Endodermal cell (in vitro differentiated cells): ENCODE data around the gene OR4A16. TPM values are rescaled to one million over a fixed set of nuclear protein-coding genes. Genes with fewer than 3 reads are reported as not detected.
A peak's percentile ranks its signal among the peaks of the same experiment; 100 is the strongest.

Source experiments
- DNase-seq: peaks from one replicate; pipeline ENCODE4 v3.0.0-alpha.2; 2017
- H3K27ac ChIP-seq: 2 replicates; pipeline ENCODE4 v1.5.1; 2013; ENCODE audit warnings: mild to moderate bottlenecking, low read depth, low read length, moderate library complexity
- H3K27me3 ChIP-seq: 2 replicates; pipeline ENCODE4 v1.6.1; 2013; ENCODE audit warnings: mild to moderate bottlenecking, low read length, moderate library complexity; ENCODE audit not compliant: insufficient read depth, control insufficient read depth, poor library complexity, severe bottlenecking
- H3K36me3 ChIP-seq: 2 replicates; pipeline ENCODE4 v1.7.0; 2013; ENCODE audit warnings: mild to moderate bottlenecking, low read length, moderate library complexity; ENCODE audit not compliant: control insufficient read depth, insufficient read depth
- H3K4me1 ChIP-seq: one replicate; pipeline ENCODE4 v1.7.0; 2013; ENCODE audit warnings: low read length; ENCODE audit not compliant: control insufficient read depth, insufficient read depth
- H3K4me3 ChIP-seq: 2 replicates; pipeline ENCODE4 v1.5.1; 2013; ENCODE audit warnings: mild to moderate bottlenecking, low read length, moderate library complexity
- H3K9ac ChIP-seq: 2 replicates; pipeline ENCODE4 v1.6.1; 2013; ENCODE audit warnings: mild to moderate bottlenecking, low read length, moderate library complexity; ENCODE audit not compliant: poor library complexity, severe bottlenecking; ENCODE audit errors: extremely low read depth
- H3K9me3 ChIP-seq: 2 replicates; pipeline ENCODE4 v1.6.1; 2013; ENCODE audit warnings: mild to moderate bottlenecking, low read length, moderate library complexity; ENCODE audit not compliant: control insufficient read depth
- H3K27ac Mint-ChIP-seq: 2 replicates; pipeline ENCODE4 v1.8.0; 2020; ENCODE audit warnings: mixed read lengths
- H3K27me3 Mint-ChIP-seq: 2 replicates; pipeline ENCODE4 v1.8.0; 2021; ENCODE audit warnings: mild to moderate bottlenecking, mixed read lengths; ENCODE audit not compliant: insufficient read depth
- H3K36me3 Mint-ChIP-seq: 2 replicates; pipeline ENCODE4 v1.8.0; 2020; ENCODE audit warnings: low read depth, mixed read lengths
- H3K4me1 Mint-ChIP-seq: 2 replicates; pipeline ENCODE4 v1.8.0; 2020; ENCODE audit warnings: mixed read lengths
- H3K4me3 Mint-ChIP-seq: 2 replicates; pipeline ENCODE4 v1.8.0; 2020; ENCODE audit warnings: mild to moderate bottlenecking, moderate library complexity, mixed read lengths
- H3K9me3 Mint-ChIP-seq: 2 replicates; pipeline ENCODE4 v1.8.0; 2020; ENCODE audit warnings: mild to moderate bottlenecking, mixed read lengths
- WGBS, 2 experiments: methylation state at CpG; one replicate each; pipeline versions ENCODE4 v1.1.5 to v1.1.7; 2013; ENCODE audit warnings: missing lambda C conversion rate in 2 of 2, mixed read lengths in 1 of 2; ENCODE audit not compliant: insufficient coverage in 1 of 2, insufficient read length in 1 of 2; 5-methylcytosine and 5-hydroxymethylcytosine counted together
- long read RNA-seq, 4 experiments: library from polyadenylated mRNA in 2 of 4; library from RNA in 1 of 4; library from capped mRNA in 1 of 4; stranded (forward) in 3 of 4; unstranded in 1 of 4; transcript quantifications; one replicate each; pipeline ENCODE4 v2.0.0, GENCODE V29; 2020 to 2021; ENCODE audit warnings: inconsistent platforms in 1 of 4
- polyA plus RNA-seq, 2 experiments: library from polyadenylated mRNA; stranded (reverse); fragments of 50-300 nt; gene quantifications; one replicate each; pipeline ENCODE4 v1.2.3, GENCODE V29; 2013
- total RNA-seq, 2 donors: library from RNA; stranded (reverse); fragmentation: NEBNext Ultra II Directional in 1 of 2; extraction: Animal tissue kit (Norgen Biotek cat#: 25700) in 1 of 2; gene quantifications; 2 replicates in 1 of 2; 3 replicates in 1 of 2; pipeline ENCODE4 v1.2.1, GENCODE V29; 2021
- TF ChIP-seq, protein P1 (sequence below): fragments of 200-600 bp; sonication (generic); conservative IDR thresholded peaks from 2 replicates; pipeline ENCODE4 v1.5.0; 2021; ENCODE audit warnings: antibody characterized with exemption, mild to moderate bottlenecking

Gene OR4A16, protein sequence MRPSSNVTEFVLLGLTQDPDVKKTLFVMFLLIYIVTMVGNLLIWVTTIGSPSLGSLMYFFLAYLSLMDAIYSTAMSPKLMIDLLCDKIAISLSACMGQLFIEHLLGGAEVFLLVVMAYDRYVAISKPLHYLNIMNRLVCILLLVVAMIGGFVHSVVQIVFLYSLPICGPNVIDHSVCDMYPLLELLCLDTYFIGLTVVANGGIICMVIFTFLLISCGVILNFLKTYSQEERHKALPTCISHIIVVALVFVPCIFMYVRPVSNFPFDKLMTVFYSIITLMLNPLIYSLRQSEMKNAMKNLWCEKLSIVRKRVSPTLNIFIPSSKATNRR
- not detected for total RNA-seq
- not detected for polyA plus RNA-seq (2013, experiment 1 of 2)
- not detected for polyA plus RNA-seq (2013, experiment 2 of 2)
- long read RNA-seq, experiment 1: 0 reads
- long read RNA-seq, experiment 2: 0 reads
- long read RNA-seq, experiment 3: 0 reads
- long read RNA-seq, experiment 4: 0 reads

- DNase-seq: no peak
- Mint-ChIP-seq H3K4me3 (no peak within 1 kb of the TSS), H3K27me3 (no peaks in the 10 kb centered on the region), H3K27ac (no peak within 1 kb of the TSS), H3K36me3 (no peaks in the 10 kb centered on the region), H3K9me3 (peaks cover 63% of the 10 kb centered on the region), H3K4me1 (no peaks in the 10 kb centered on the region)
- H3K4me1 ChIP-seq: no peaks in the 10 kb centered on the region
- peaks cover 71% of the 10 kb centered on the region for H3K9me3 ChIP-seq
- 77% methylated on average over 3 of the region's 3 CpGs; no CpG with 5 or more reads in 1 of the 2 experiments for WGBS, 2 experiments
- no peak within 1 kb of the TSS for H3K27ac ChIP-seq
- TF ChIP-seq, protein P1, sequence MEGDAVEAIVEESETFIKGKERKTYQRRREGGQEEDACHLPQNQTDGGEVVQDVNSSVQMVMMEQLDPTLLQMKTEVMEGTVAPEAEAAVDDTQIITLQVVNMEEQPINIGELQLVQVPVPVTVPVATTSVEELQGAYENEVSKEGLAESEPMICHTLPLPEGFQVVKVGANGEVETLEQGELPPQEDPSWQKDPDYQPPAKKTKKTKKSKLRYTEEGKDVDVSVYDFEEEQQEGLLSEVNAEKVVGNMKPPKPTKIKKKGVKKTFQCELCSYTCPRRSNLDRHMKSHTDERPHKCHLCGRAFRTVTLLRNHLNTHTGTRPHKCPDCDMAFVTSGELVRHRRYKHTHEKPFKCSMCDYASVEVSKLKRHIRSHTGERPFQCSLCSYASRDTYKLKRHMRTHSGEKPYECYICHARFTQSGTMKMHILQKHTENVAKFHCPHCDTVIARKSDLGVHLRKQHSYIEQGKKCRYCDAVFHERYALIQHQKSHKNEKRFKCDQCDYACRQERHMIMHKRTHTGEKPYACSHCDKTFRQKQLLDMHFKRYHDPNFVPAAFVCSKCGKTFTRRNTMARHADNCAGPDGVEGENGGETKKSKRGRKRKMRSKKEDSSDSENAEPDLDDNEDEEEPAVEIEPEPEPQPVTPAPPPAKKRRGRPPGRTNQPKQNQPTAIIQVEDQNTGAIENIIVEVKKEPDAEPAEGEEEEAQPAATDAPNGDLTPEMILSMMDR: no peak
- H3K27me3 ChIP-seq: no peaks in the 10 kb centered on the region
- no peak within 1 kb of the TSS for H3K9ac ChIP-seq
- H3K36me3 ChIP-seq: no peaks in the 10 kb centered on the region
- peak within 1 kb of the TSS; percentile 22 for H3K4me3 ChIP-seq
Measured at GRCh38 chr11:55342901-55343300, at the start of gene OR4A16. TSS of gene OR4A16 (plus strand) at chr11:55343201. CDS start at chr11:55343201, 0 bp downstream.

DNA sequence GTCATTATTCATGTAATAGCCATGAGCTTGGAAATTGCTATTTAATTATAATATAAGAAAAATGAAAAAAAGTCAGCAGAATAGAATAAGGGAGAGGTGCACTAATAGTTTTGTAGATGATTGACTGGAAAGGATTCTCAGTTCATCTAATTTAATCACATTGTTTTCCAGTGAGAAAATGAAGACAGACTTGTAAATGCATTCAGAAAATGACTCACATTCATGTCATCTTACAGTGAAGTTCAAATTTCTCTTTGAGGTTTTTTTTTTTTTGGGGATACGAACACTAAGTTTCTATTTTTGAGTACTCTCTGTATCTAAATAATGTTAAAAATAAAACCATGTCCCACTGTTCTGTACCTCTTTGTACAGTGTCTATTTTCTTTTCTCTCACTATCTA, 18.5 kb upstream of the OR4A16 start:
- H3K27me3 ChIP-seq: no peaks in the 10 kb centered on the region
- no peaks in the 10 kb centered on the region for H3K36me3 Mint-ChIP-seq
- H3K9me3 Mint-ChIP-seq: peaks cover 83% of the 10 kb centered on the region
- TF ChIP-seq, protein P1: no peak
- H3K4me3 Mint-ChIP-seq: no peak overlapping the region
- H3K4me3 ChIP-seq: no peak overlapping the region
- H3K9ac ChIP-seq: no peak overlapping the region
- H3K9me3 ChIP-seq: peaks cover 78% of the 10 kb centered on the region
- H3K4me1 ChIP-seq: no peaks in the 10 kb centered on the region
- no CpG with 5 or more reads among the region's 1 CpG for WGBS, 2 experiments
- no peaks in the 10 kb centered on the region for H3K27me3 Mint-ChIP-seq
- H3K27ac ChIP-seq: no peak overlapping the region
- no peaks in the 10 kb centered on the region for H3K36me3 ChIP-seq
- no peaks in the 10 kb centered on the region for H3K4me1 Mint-ChIP-seq
- no peak for DNase-seq
- H3K27ac Mint-ChIP-seq: no peak overlapping the region

GRCh38 chr11:55345306-55345705, 2.3 kb downstream of the OR4A16 start:
- Histone ChIP-seq H3K27ac (no peak overlapping the region), H3K4me1 (no peaks in the 10 kb centered on the region), H3K27me3 (no peaks in the 10 kb centered on the region), H3K4me3 (no peak overlapping the region), H3K9me3 (peaks cover 67% of the 10 kb centered on the region), H3K36me3 (no peaks in the 10 kb centered on the region), H3K9ac (no peak overlapping the region)
- no peak for DNase-seq
- WGBS, 2 experiments: no CpG with 5 or more reads among the region's 1 CpG
- H3K36me3 Mint-ChIP-seq: no peaks in the 10 kb centered on the region
- TF ChIP-seq, protein P1: no peak
- H3K9me3 Mint-ChIP-seq: peaks cover 72% of the 10 kb centered on the region
- no peaks in the 10 kb centered on the region for H3K27me3 Mint-ChIP-seq
- no peak overlapping the region for H3K27ac Mint-ChIP-seq
- H3K4me1 Mint-ChIP-seq: no peaks in the 10 kb centered on the region
- H3K4me3 Mint-ChIP-seq: no peak overlapping the region
